Neural cell (in vitro differentiated cells): ENCODE measurements around the gene BRK1. TPM values are rescaled to one million over a fixed set of nuclear protein-coding genes. Genes with fewer than 3 reads are reported as not detected.

Source experiments
- H2AFZ ChIP-seq: fragments of 200-600, 300-800 bp; sonication (generic), shearing (Covaris generic); 2 replicates; pipeline ENCODE4 v1.6.0; 2014; ENCODE audit warnings: low read depth, mild to moderate bottlenecking, antibody characterized with exemption, low read length, moderate library complexity
- H3F3A ChIP-seq: fragments of 200-600 bp; shearing (Covaris generic); 2 replicates; pipeline ENCODE4 v1.6.1; 2016; ENCODE audit warnings: mild to moderate bottlenecking, moderate library complexity, mixed read lengths, antibody characterized with exemption, low read length; ENCODE audit not compliant: insufficient read depth, poor library complexity, severe bottlenecking
- H3K27ac ChIP-seq: fragments of 200-600, 300-800 bp; sonication (generic), shearing (Covaris generic); 2 replicates; pipeline ENCODE4 v1.5.1; 2014; ENCODE audit warnings: mild to moderate bottlenecking, low read length, moderate library complexity
- H3K27me3 ChIP-seq: fragments of 300-800, 200-600 bp; sonication (generic), shearing (Covaris generic); 2 replicates; pipeline ENCODE4 v1.6.0; 2014; ENCODE audit warnings: mild to moderate bottlenecking, low read depth, low read length, moderate library complexity; ENCODE audit not compliant: insufficient read depth
- H3K36me3 ChIP-seq: fragments of 300-800, 200-600 bp; sonication (generic), shearing (Covaris generic); 2 replicates; pipeline ENCODE4 v1.5.1; 2014; ENCODE audit warnings: mild to moderate bottlenecking, antibody characterized with exemption, low read length, moderate library complexity; ENCODE audit not compliant: insufficient read depth
- H3K4me2 ChIP-seq: fragments of 300-800, 200-600 bp; sonication (generic), shearing (Covaris generic); 2 replicates; pipeline ENCODE4 v1.6.0; 2014; ENCODE audit warnings: mild to moderate bottlenecking, low read length
- H3K4me3 ChIP-seq: fragments of 300-800, 200-600 bp; sonication (generic), shearing (Covaris generic); 2 replicates; pipeline ENCODE4 v1.5.1; 2014; ENCODE audit warnings: mild to moderate bottlenecking, low read length, moderate library complexity
- H3K79me2 ChIP-seq: fragments of 200-600 bp; shearing (Covaris generic); replicated peaks from 2 replicates; pipeline ENCODE4 v1.6.0; 2014; ENCODE audit warnings: mild to moderate bottlenecking, low read length, moderate library complexity; ENCODE audit not compliant: insufficient read depth
- H3K9ac ChIP-seq: fragments of 300-800, 200-600 bp; sonication (generic), shearing (Covaris generic); 2 replicates; pipeline ENCODE4 v1.6.1; 2016; ENCODE audit warnings: mild to moderate bottlenecking, low read length, mixed read lengths
- H3K9me2 ChIP-seq: fragments of 200-600 bp; shearing (Covaris generic); 2 replicates; pipeline ENCODE4 v1.6.1; 2016; ENCODE audit warnings: mild to moderate bottlenecking, low read length, mixed read lengths; ENCODE audit not compliant: insufficient read depth
- H3K9me3 ChIP-seq: fragments of 200-600, 300-800 bp; sonication (generic), shearing (Covaris generic); 2 replicates; pipeline ENCODE4 v1.6.1; 2016; ENCODE audit warnings: mild to moderate bottlenecking, mixed run types, low read length, moderate library complexity, mixed read lengths
- H4K20me1 ChIP-seq: fragments of 200-600 bp; shearing (Covaris generic); 2 replicates; pipeline ENCODE4 v1.6.1; 2016; ENCODE audit warnings: mild to moderate bottlenecking, mixed run types; ENCODE audit not compliant: insufficient read depth
- CTCF ChIP-seq: fragments of 450-650 bp; IDR thresholded peaks from 2 replicates; pipeline ENCODE4 v1.5.1; 2014; ENCODE audit warnings: antibody characterized with exemption, mild to moderate bottlenecking, moderate library complexity; ENCODE audit not compliant: poor library complexity, severe bottlenecking
- EP300 ChIP-seq: fragments of 450-650 bp; conservative IDR thresholded peaks from 2 replicates; pipeline ENCODE4 v1.6.1; 2014; ENCODE audit warnings: antibody characterized with exemption, mild to moderate bottlenecking, moderate library complexity; ENCODE audit not compliant: poor library complexity, severe bottlenecking
- EZH2 ChIP-seq: fragments of 200-600, 300-800 bp; shearing (Covaris generic), sonication (generic); IDR thresholded peaks from 2 replicates; pipeline ENCODE4 v1.6.1; 2014; ENCODE audit warnings: antibody characterized with exemption, low read length, borderline replicate concordance, mild to moderate bottlenecking; ENCODE audit not compliant: insufficient read depth, poor library complexity, severe bottlenecking
- MXI1 ChIP-seq: fragments of 450-650 bp; conservative IDR thresholded peaks from 2 replicates; pipeline ENCODE4 v1.6.1; 2014; ENCODE audit warnings: antibody characterized with exemption, mild to moderate bottlenecking; ENCODE audit not compliant: poor library complexity, severe bottlenecking
- POLR2AphosphoS5 ChIP-seq: IDR thresholded peaks from 2 replicates; pipeline ENCODE4 v1.6.1; 2012
- RAD21 ChIP-seq: fragments of 450-650 bp; conservative IDR thresholded peaks from 2 replicates; pipeline ENCODE4 v1.6.1; 2014; ENCODE audit warnings: antibody characterized with exemption, mild to moderate bottlenecking, moderate library complexity
- REST ChIP-seq: IDR thresholded peaks from 2 replicates; pipeline ENCODE4 v1.6.1; 2012; ENCODE audit warnings: borderline replicate concordance
- SMC3 ChIP-seq: fragments of 450-650 bp; conservative IDR thresholded peaks from 2 replicates; pipeline ENCODE4 v1.6.1; 2014; ENCODE audit warnings: antibody characterized with exemption, mild to moderate bottlenecking, moderate library complexity; ENCODE audit not compliant: poor library complexity
- TAF1 ChIP-seq: IDR thresholded peaks from 2 replicates; pipeline ENCODE4 v1.6.1; 2012; ENCODE audit warnings: low read depth
- polyA plus RNA-seq: library from polyadenylated mRNA; depleted of rRNA; stranded (reverse); fragments of >200 nt; gene quantifications from 2 replicates; pipeline ENCODE4 v1.2.3, GENCODE V29; 2014

Gene BRK1
- polyA plus RNA-seq, 1 donor from 2014 or later, result 265 TPM

- Histone ChIP-seq H3F3A (no peaks in the 10 kb centered on the region), H3K9me2 (no peaks in the 10 kb centered on the region), H3K4me3 (no peak overlapping the region), H3K9ac (no peak overlapping the region), H3K27ac (no peak overlapping the region), H3K36me3 (peaks cover 12% of the 10 kb centered on the region), H3K4me2 (no peak overlapping the region), H3K27me3 (no peaks in the 10 kb centered on the region), H3K9me3 (no peaks in the 10 kb centered on the region), H3K79me2 (peaks cover 7% of the 10 kb centered on the region), H4K20me1 (no peaks in the 10 kb centered on the region), H2AFZ (no peak overlapping the region)
- TF ChIP-seq POLR2AphosphoS5, result no peak
- no peak for TF ChIP-seq SMC3
- no peak for TF ChIP-seq EP300
These were observed 33.8 kb downstream of the BRK1 start for GRCh38 chr3:10149226-10149625.

- Histone ChIP-seq H3K27ac (no peak overlapping the region), H3K4me3 (no peak overlapping the region), H3K9ac (no peak overlapping the region), H2AFZ (no peak overlapping the region), H3F3A (no peaks in the 10 kb centered on the region), H3K79me2 (no peaks in the 10 kb centered on the region), H3K9me2 (no peaks in the 10 kb centered on the region), H4K20me1 (no peaks in the 10 kb centered on the region), H3K4me2 (no peak overlapping the region), H3K27me3 (no peaks in the 10 kb centered on the region), H3K9me3 (no peaks in the 10 kb centered on the region), H3K36me3 (peaks cover 12% of the 10 kb centered on the region)
- TF ChIP-seq CTCF, result no peak
These were observed 35.5 kb downstream of the BRK1 start for GRCh38 chr3:10150987-10151386.

GRCh38 chr3:10154335-10155122, 39.1 kb downstream of the BRK1 start:
- Histone ChIP-seq H3F3A (no peaks in the 10 kb centered on the region), H3K4me3 (no peak overlapping the region), H2AFZ (no peak overlapping the region), H4K20me1 (no peaks in the 10 kb centered on the region), H3K4me2 (no peak overlapping the region), H3K36me3 (peaks cover 7% of the 10 kb centered on the region), H3K79me2 (no peaks in the 10 kb centered on the region), H3K27me3 (no peaks in the 10 kb centered on the region), H3K9ac (no peak overlapping the region), H3K9me2 (no peaks in the 10 kb centered on the region), H3K27ac (no peak overlapping the region), H3K9me3 (no peaks in the 10 kb centered on the region)
- TF ChIP-seq REST, result no peak
- no peak for TF ChIP-seq SMC3
- TF ChIP-seq MXI1, result no peak
- no peak for TF ChIP-seq EZH2
- no peak for TF ChIP-seq EP300
- TF ChIP-seq CTCF, result no peak
- TF ChIP-seq POLR2AphosphoS5, result no peak
- TF ChIP-seq RAD21, result no peak
- TF ChIP-seq TAF1, result no peak
